8988T (cell line): ENCODE measurements around the gene CHODL.

Source experiments
- DNase-seq: peaks from one replicate; pipeline ENCODE4 v3.0.0; 2011

Gene CHODL

GRCh38 chr21:18294100-18294499 is 49.5 kb downstream of the CHODL start:
- DNase-seq: no peak

- DNase-seq: no peak
Measured at GRCh38 chr21:18298228-18298627, 53.6 kb downstream of the CHODL start.
